SKM-1 (cell line): ENCODE measurements around the gene LMNB1.
"Not testable (repeated sequence)": the region's sequence is repeated elsewhere in the genome, so short reads cannot be mapped to it uniquely, and the experiment has no call there.

Experiments
- DNase-seq: peaks from one replicate; lab custom pipeline; 2025; ENCODE audit not compliant: unreplicated experiment; lab: John Stamatoyannopoulos, UW

LMNB1 gene

GRCh38 chr5:126776499-126777256, at the start of gene LMNB1:
TSS of gene LMNB1 (plus strand) at chr5:126777136. CDS start at chr5:126777509, 373 bp downstream.
- peak; percentile 76 for DNase-seq

GRCh38 chr5:126732716-126733115, 44.2 kb upstream of the LMNB1 start:
- no peak for DNase-seq

GRCh38 chr5:126734573-126734972, 42.4 kb upstream of the LMNB1 start:
- DNase-seq: not testable (repeated sequence)

- no peak for DNase-seq
These were observed 40.8 kb upstream of the LMNB1 start for GRCh38 chr5:126736141-126736540.

GRCh38 chr5:126741361-126741760, 35.6 kb upstream of the LMNB1 start:
- no peak for DNase-seq

- DNase-seq: no peak
These were observed 34.5 kb upstream of the LMNB1 start for GRCh38 chr5:126742425-126742824.

- no peak for DNase-seq
These were observed 32.1 kb upstream of the LMNB1 start for GRCh38 chr5:126744836-126745235.

- no peak for DNase-seq
These were observed 31.5 kb upstream of the LMNB1 start for GRCh38 chr5:126745259-126745992.

- no peak for DNase-seq
These were observed 30.6 kb upstream of the LMNB1 start for GRCh38 chr5:126746290-126746689.

GRCh38 chr5:126752081-126752785, 24.7 kb upstream of the LMNB1 start:
- DNase-seq: no peak

- DNase-seq: no peak
These were observed 23.7 kb upstream of the LMNB1 start for GRCh38 chr5:126753227-126753626.

- DNase-seq: no peak
These were observed 22.3 kb upstream of the LMNB1 start for GRCh38 chr5:126754609-126755008.

GRCh38 chr5:126755593-126755992, 21.3 kb upstream of the LMNB1 start:
- peak; percentile 51 for DNase-seq

GRCh38 chr5:126757713-126758357, 19.1 kb upstream of the LMNB1 start:
- DNase-seq: no peak

- no peak for DNase-seq
These were observed 13.6 kb upstream of the LMNB1 start for GRCh38 chr5:126763371-126763770.

GRCh38 chr5:126769703-126770102, 7.2 kb upstream of the LMNB1 start:
- DNase-seq: no peak

- DNase-seq: not testable (repeated sequence)
These were observed 3.4 kb upstream of the LMNB1 start for GRCh38 chr5:126773536-126773935.

- not testable (repeated sequence) for DNase-seq
These were observed 2.3 kb upstream of the LMNB1 start for GRCh38 chr5:126774595-126774994.

GRCh38 chr5:126777257-126777974, 480 bp downstream of the LMNB1 start:
- no peak for DNase-seq

GRCh38 chr5:126777975-126778674, 1.2 kb downstream of the LMNB1 start:
- DNase-seq: peak; percentile 98
